Activated T-cell treated with anti-CD3 and anti-CD28 coated beads, Interleukin-2, amount 50 U/mL, for 72 hours (primary cell): ENCODE results near the gene CKS2. TPM values are rescaled to one million over a fixed set of nuclear protein-coding genes. Genes with fewer than 3 reads are reported as not detected.

Source experiments
- ATAC-seq, 2 donors: fragments of 150-1000 bp; cut with Tn5 transposase; replicated peaks in 1 of 2; 2 replicates each; pipeline ENCODE4 v1.10.0; 2021; ENCODE audit warnings: moderate library complexity in 2 of 2, mild to moderate bottlenecking in 1 of 2
- DNase-seq, 2 donors: peaks; one replicate each; pipeline ENCODE4 v3.0.0; 2021 to 2022; ENCODE audit warnings: mixed read lengths in 1 of 2
- H3K27ac Mint-ChIP-seq: one replicate; pipeline ENCODE4 v1.8.0; 2022; ENCODE audit warnings: mild to moderate bottlenecking, moderate library complexity, mixed read lengths
- H3K27me3 Mint-ChIP-seq: one replicate; pipeline ENCODE4 v1.8.0; 2022; ENCODE audit warnings: low read depth, mixed read lengths
- H3K36me3 Mint-ChIP-seq, 2 donors: one replicate each; pipeline ENCODE4 v1.8.0; 2022; ENCODE audit warnings: mixed read lengths in 2 of 2, mild to moderate bottlenecking in 1 of 2; ENCODE audit not compliant: insufficient read depth in 2 of 2
- H3K4me1 Mint-ChIP-seq: one replicate; pipeline ENCODE4 v1.8.0; 2022; ENCODE audit warnings: low read depth, mixed read lengths
- H3K4me3 Mint-ChIP-seq, 2 donors: one replicate each; pipeline ENCODE4 v1.8.0; 2022; ENCODE audit warnings: mild to moderate bottlenecking in 2 of 2, mixed read lengths in 2 of 2, moderate library complexity in 2 of 2
- H3K9me3 Mint-ChIP-seq, 2 donors: one replicate each; pipeline ENCODE4 v1.8.0; 2022; ENCODE audit warnings: mixed read lengths in 2 of 2
- total RNA-seq, 2 donors: library from RNA; stranded (reverse); gene quantifications; one replicate each; pipeline ENCODE4 v1.2.3, GENCODE V29; 2022

The CKS2 gene
- total RNA-seq, 2 donors from 2014 or later: 145 to 155 TPM

DNA sequence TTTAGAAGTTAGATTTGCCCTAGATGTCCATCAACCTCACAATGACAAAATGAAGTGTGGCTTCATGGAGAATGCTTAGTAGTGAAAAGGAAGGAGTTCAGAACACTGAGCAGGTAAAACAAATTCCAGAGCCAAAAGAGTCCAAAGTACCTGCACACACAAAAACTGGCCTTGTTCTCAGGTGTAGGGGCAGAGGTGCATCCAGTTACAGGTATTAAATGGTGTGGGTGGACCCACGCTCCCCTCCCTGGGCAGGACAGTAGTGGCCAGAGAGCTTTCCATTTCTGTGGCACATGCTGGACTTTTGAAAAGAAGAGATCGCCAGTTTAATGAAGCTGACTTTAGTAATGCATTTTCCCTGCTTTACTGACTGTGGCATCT lies 54.5 kb downstream of the CKS2 start:
- Mint-ChIP-seq H3K4me3 (no peak overlapping the region), H3K4me1 (no peaks in the 10 kb centered on the region), H3K27ac (no peak overlapping the region), H3K9me3 (no peaks in the 10 kb centered on the region), H3K27me3 (no peaks in the 10 kb centered on the region), H3K36me3 (peaks cover 6 to 11% of the 10 kb centered on the region in 2 donors)
- ATAC-seq: no peak
- no peak for DNase-seq

Other genes with a start within 250 kb of the CKS2 start
- gene SHC3, start 132.4 kb upstream of the CKS2 start, total RNA-seq: not detected
- gene SECISBP2, start 7.3 kb downstream of the CKS2 start, total RNA-seq: 10 to 100 TPM; 41.6 to 47.0 TPM
- gene SEMA4D, start 186.9 kb downstream of the CKS2 start, total RNA-seq: 100 to 1,000 TPM; 182 to 198 TPM